GM12878 (cell line): ENCODE data around the gene GADD45A. TPM values are rescaled to one million over a fixed set of nuclear protein-coding genes. Genes with fewer than 3 reads are reported as not detected.

Source experiments
- ATAC-seq: fragments of 200-7000 bp; cut with Tn5 transposase; 3 replicates; pipeline ENCODE4 v1.9.1; 2020; ENCODE audit warnings: mild to moderate bottlenecking, moderate library complexity
- BruUV-seq: library from RNA; stranded (reverse); fragments of 400-500 nt; replicated peaks from 2 replicates; lab custom pipeline; 2021; lab: Mats Ljungman, UMichigan
- CTCF ChIA-PET: fragments of 300-600 bp; sonication (Branson Sonifier 250); formaldehyde crosslinking; extraction: SDS; loops from one replicate; lab custom pipeline; 2021; ENCODE audit warnings: inconsistent platforms; lab: Yijun Ruan, JAX
- POLR2A ChIA-PET: fragments of 350-600 bp; formaldehyde crosslinking; extraction: SDS; loops from one replicate; lab custom pipeline; 2021; ENCODE audit warnings: inconsistent platforms; lab: Charles Lee
- RAD21 ChIA-PET: fragments of 300-600 bp; sonication (Branson Sonifier 250); formaldehyde crosslinking; loops from one replicate; lab custom pipeline; 2023; ENCODE audit warnings: antibody characterized with exemption; ENCODE audit not compliant: unreplicated experiment; lab: Charles Lee
- SMC1A ChIA-PET: fragments of 300-600 bp; sonication (Branson Sonifier 250); formaldehyde crosslinking; loops from one replicate; lab custom pipeline; 2023; ENCODE audit not compliant: unreplicated experiment, uncharacterized antibody; lab: Charles Lee
- DNase-seq: peaks from one replicate; pipeline ENCODE4 v3.0.0-alpha.2; 2011; ENCODE audit warnings: low read depth, low spot score
- FAIRE-seq: peaks from 3 replicates; lab custom pipeline; 2011; peaks lifted over from hg19 to GRCh38; lab: Jason Lieb, UNC
- H2AFZ ChIP-seq: 2 replicates; pipeline ENCODE4 v1.6.0; 2011; ENCODE audit warnings: low read depth, low read length, control low read depth; ENCODE audit not compliant: control insufficient read depth
- H3K27ac ChIP-seq: 2 replicates; pipeline ENCODE4 v1.5.1; 2011; ENCODE audit warnings: control low read depth; ENCODE audit not compliant: control insufficient read depth, insufficient read depth
- H3K27me3 ChIP-seq, 2 experiments: replicated peaks in 1 of 2; 2 replicates each; pipeline versions ENCODE4 v1.6.0 to v1.6.1; 2011; ENCODE audit warnings: low read length in 1 of 2; ENCODE audit not compliant: control insufficient read depth in 2 of 2, insufficient read depth in 2 of 2
- H3K36me3 ChIP-seq, 2 experiments: 2 replicates each; pipeline ENCODE4 v1.5.1; 2011; ENCODE audit warnings: low read length in 1 of 2; ENCODE audit not compliant: control insufficient read depth in 2 of 2, insufficient read depth in 2 of 2
- H3K4me1 ChIP-seq: 2 replicates; pipeline ENCODE4 v1.6.1; 2011; ENCODE audit warnings: mild to moderate bottlenecking, low read length, moderate library complexity, mixed read lengths; ENCODE audit not compliant: control insufficient read depth, insufficient read depth
- H3K4me2 ChIP-seq: 2 replicates; pipeline ENCODE4 v1.6.0; 2011; ENCODE audit warnings: control low read depth; ENCODE audit not compliant: control insufficient read depth, insufficient read depth
- H3K4me3 ChIP-seq: fragments of 200-600 bp; sonication (generic); 2 replicates; pipeline ENCODE4 v1.5.1; 2016
- H3K79me2 ChIP-seq: 2 replicates; pipeline ENCODE4 v1.6.0; 2011; ENCODE audit warnings: low read length; ENCODE audit not compliant: control insufficient read depth, insufficient read depth
- H3K9ac ChIP-seq: 2 replicates; pipeline ENCODE4 v1.8.0; 2011; ENCODE audit warnings: low read length, control low read depth, mixed read lengths; ENCODE audit not compliant: control insufficient read depth, insufficient read depth
- H3K9me3 ChIP-seq: replicated peaks from 3 replicates; pipeline ENCODE4 v1.5.1; 2011; ENCODE audit warnings: mild to moderate bottlenecking, low read length; ENCODE audit not compliant: control insufficient read depth, insufficient read depth
- H4K20me1 ChIP-seq: 2 replicates; pipeline ENCODE4 v1.6.0; 2011; ENCODE audit not compliant: control insufficient read depth, insufficient read depth
- EGR1 ChIP-seq, 2 experiments: IDR thresholded peaks; 1 replicate in 1 of 2; 2 replicates in 1 of 2; pipeline ENCODE4 v1.6.1; 2011 to 2012; ENCODE audit warnings: low read depth in 2 of 2, low read length in 2 of 2, borderline replicate concordance in 1 of 2, mild to moderate bottlenecking in 1 of 2, moderate library complexity in 1 of 2
- ETV6 ChIP-seq, 2 experiments: fragments of 450-650 bp in 1 of 2; IDR thresholded peaks in 1 of 2; conservative IDR thresholded peaks in 1 of 2; 2 replicates each; pipeline ENCODE4 v1.6.1; 2014; ENCODE audit warnings: antibody characterized with exemption in 1 of 2, borderline replicate concordance in 1 of 2, low read depth in 1 of 2, mild to moderate bottlenecking in 1 of 2, moderate library complexity in 1 of 2
- HDAC2 ChIP-seq: fragments of 200-600 bp; sonication (generic); IDR thresholded peaks from 2 replicates; pipeline ENCODE4 v1.6.1; 2017
- HDGF ChIP-seq: fragments of 450-650 bp; IDR thresholded peaks from 2 replicates; pipeline ENCODE4 v1.6.1; 2016; ENCODE audit warnings: antibody characterized with exemption
- HSF1 ChIP-seq: fragments of 150-350 bp; IDR thresholded peaks from 2 replicates; pipeline ENCODE4 v1.6.1; 2014; ENCODE audit warnings: mild to moderate bottlenecking, low read depth, low read length
- POLR2AphosphoS5 ChIP-seq: IDR thresholded peaks from 2 replicates; pipeline ENCODE4 v1.6.1; 2011; ENCODE audit warnings: mild to moderate bottlenecking, low read length, inconsistent platforms
- SMAD1 ChIP-seq: fragments of 450-650 bp; IDR thresholded peaks from 2 replicates; pipeline ENCODE4 v1.6.1; 2018; ENCODE audit warnings: mild to moderate bottlenecking, low read depth; ENCODE audit not compliant: partially characterized antibody
- ZBTB11 ChIP-seq: fragments of 450-650 bp; formaldehyde crosslinking; IDR thresholded peaks from 2 replicates; pipeline ENCODE4 v1.5.0; 2022; ENCODE audit warnings: mild to moderate bottlenecking, missing genetic modification characterization
- WGBS: methylation state at CpG from one replicate; pipeline ENCODE4 v1.1.6; 2016; ENCODE audit warnings: low lambda C conversion rate; ENCODE audit not compliant: insufficient replicate concordance, insufficient coverage; ENCODE audit errors: missing lambda C conversion rate; 5-methylcytosine and 5-hydroxymethylcytosine counted together
- in situ Hi-C: fragments of 300-500 bp; cut with MboI; formaldehyde crosslinking; loops from 9 replicates; pipeline ENCODE4 v1.14.3; 2018; ENCODE audit warnings: mixed read lengths
- intact Hi-C: fragments of 100-400 bp; cut with micrococcal nuclease; formaldehyde crosslinking; loops from one replicate; pipeline ENCODE4 v1.14.2; 2022; ENCODE audit not compliant: unreplicated experiment
- polyA plus RNA-seq, 11 experiments: library from polyadenylated mRNA; depleted of rRNA in 4 of 11; unstranded in 6 of 11; stranded (reverse) in 5 of 11; fragments of >200 nt; fragmentation: Nextera tagmentation in 4 of 11; fragmentation: Illumina TruSeq in 1 of 11; extraction: Ambion mirVana in 4 of 11; extraction: Trizol in 1 of 11; gene quantifications; 1 replicate in 1 of 11; 2 replicates in 10 of 11; pipeline versions ENCODE4 v1.2.1 to v1.2.3, GENCODE V29; 2011 to 2016; ENCODE audit warnings: inconsistent platforms in 2 of 11, missing spikeins in 2 of 11, low read depth in 1 of 11
- total RNA-seq, 4 experiments: library from RNA; depleted of rRNA in 3 of 4; stranded (reverse); fragments of >200 nt in 3 of 4; fragmentation: Illumina TruSeq in 1 of 4; extraction: Trizol in 1 of 4; gene quantifications; 2 replicates each; pipeline versions ENCODE4 v1.2.1 to v1.2.3, GENCODE V29; 2013 to 2021

GADD45A gene
- total and polyA plus RNA-seq, 10 of the 15 experiments (the other 5 are each of a cell fraction or from before 2014, with no cell fraction given) = 4.7 to 48.9 (median 18.5) TPM

- ChIA-PET POLR2A (interaction anchor here (1.4 to 2.1 kb wide), 4 partner anchors 15 to 132 kb away, joined by 3 to 5 read pairs (median 4); no protein-coding TSS in a partner anchor), RAD21 (interaction anchor here (0.6 to 11.0 kb wide), 6 partner anchors 22 to 128 kb away, joined by 3 to 225 read pairs (median 3); no protein-coding TSS in a partner anchor), SMC1A (interaction anchor here (0.8 to 11.4 kb wide), 12 partner anchors 11 to 157 kb away, joined by 3 to 197 read pairs (median 3); no protein-coding TSS in a partner anchor), CTCF (interaction anchor here (0.7 to 8.6 kb wide), 10 partner anchors 32 to 156 kb away, joined by 3 to 107 read pairs (median 4); no protein-coding TSS in a partner anchor)
- peaks cover 25% of the 10 kb centered on the region for H3K79me2 ChIP-seq
- H3K9me3 ChIP-seq = no peaks in the 10 kb centered on the region; the same call in 2 of the 3 replicates
- no TSS peak for BruUV-seq
- 0 out of 4 replicates have a peak, but pooled peaks cover 0 to 3% of the 10 kb centered on the region in 2 experiments for H3K36me3 ChIP-seq
- no peak overlapping the region for H3K27ac ChIP-seq
- FAIRE-seq = no peak
- ATAC-seq = no peak
- DNase-seq = no peak
- intact Hi-C loops (loop anchor here (5.0 to 10.0 kb wide), 4 partner anchors 43 to 355 kb away; partner anchors contain the start of gene SERBP1), in situ Hi-C loops (no loop called here)
- H3K4me1 ChIP-seq = peaks cover 4% of the 10 kb centered on the region
- H3K4me2 ChIP-seq = no peak overlapping the region
- no peak for TF ChIP-seq SMAD1
- no peak for TF ChIP-seq EGR1 (IDR thresholded peaks at IDR 0.05; ENCODE audit: borderline replicate concordance in 1 of 2, low read depth in 2 of 2, low read length in 2 of 2)
- TF ChIP-seq HDGF = no peak
- no peak for TF ChIP-seq ETV6 (conservative IDR thresholded peaks at IDR 0.05 in 1 of 2, IDR thresholded peaks at IDR 0.05 in 1 of 2; ENCODE audit: borderline replicate concordance in 1 of 2, low read depth in 1 of 2)
- TF ChIP-seq POLR2AphosphoS5 = 0 out of 2 replicates have a peak, but pooled peaks have one; percentile 13
- TF ChIP-seq HSF1 = no peak
- TF ChIP-seq HDAC2 = no peak
- TF ChIP-seq ZBTB11 (CRISPR knock-in tag) = 0 out of 2 replicates have a peak, but pooled peaks have one; percentile 5
- H2AFZ ChIP-seq = no peak overlapping the region
- WGBS = 58% methylated on average over 3 of the region's 3 CpGs
- no peaks in the 10 kb centered on the region for H3K27me3 ChIP-seq
- H4K20me1 ChIP-seq = no peaks in the 10 kb centered on the region
- H3K9ac ChIP-seq = no peak overlapping the region
- H3K4me3 ChIP-seq = no peak overlapping the region
Measured at GRCh38 chr1:67689267-67690017, 4.4 kb downstream of the GADD45A start.
